Stromal cell of bone marrow (primary cell): ENCODE results near the gene PLEKHG2.

Experiments
- DNase-seq: peaks from one replicate; pipeline ENCODE4 v3.0.0-alpha.2; 2012; ENCODE audit warnings: low read depth

Gene PLEKHG2

DNA sequence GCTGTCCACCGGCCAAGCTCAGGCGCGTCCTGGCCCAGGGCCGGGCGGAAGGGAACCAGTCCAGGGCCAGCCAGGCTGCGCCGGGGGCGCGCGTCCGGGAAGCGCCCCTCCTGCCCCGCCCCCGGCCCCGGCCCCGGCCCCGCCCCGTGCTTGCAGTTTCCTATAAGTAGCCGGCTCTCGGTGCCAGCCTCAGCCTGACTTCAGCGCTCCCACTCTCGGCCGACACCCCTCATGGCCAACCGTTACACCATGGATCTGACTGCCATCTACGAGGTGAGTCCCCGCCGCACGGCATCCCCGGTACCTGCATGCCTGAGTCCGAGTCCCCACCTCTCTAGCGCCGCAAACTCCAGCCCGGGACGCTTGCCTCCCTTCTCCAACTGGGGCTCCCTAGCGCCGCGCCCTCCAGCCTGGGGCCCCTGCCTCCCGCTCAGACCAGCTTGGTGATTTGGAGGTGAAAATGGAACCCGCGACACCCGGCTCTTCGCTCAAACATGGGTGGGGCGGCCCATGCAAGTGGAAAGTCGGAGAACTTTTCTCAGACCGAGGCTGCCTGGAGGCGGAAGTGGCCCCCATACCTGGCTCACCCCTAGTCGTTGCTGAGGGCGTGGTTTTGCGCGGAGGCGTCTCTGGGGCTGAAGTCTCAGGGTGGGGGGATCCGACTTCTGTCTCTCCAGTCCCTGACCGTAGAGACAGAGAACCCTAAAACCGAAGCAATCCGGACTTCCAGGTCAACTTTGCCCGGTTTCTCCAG lies 5.6 kb upstream of the PLEKHG2 start, which contains the start of gene ZFP36:
ZFP36 (plus strand) TSS at position 192 of the 754 bp plus-strand sequence; CDS start at position 250, 58 bp downstream.
- peak; percentile 80 for DNase-seq

DNA sequence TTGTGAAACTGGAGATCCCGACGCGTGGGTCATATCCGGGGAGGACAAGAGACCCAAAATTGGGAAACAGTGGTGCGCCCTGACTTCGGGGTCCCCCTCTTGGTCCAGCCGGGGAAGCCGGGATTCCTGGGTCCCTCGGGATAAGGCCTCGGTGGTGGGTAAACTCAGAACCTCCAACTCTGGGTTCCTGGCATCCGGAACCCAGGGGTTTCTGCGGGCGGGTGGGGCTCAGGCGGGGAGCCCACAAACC lies 5.1 kb upstream of the PLEKHG2 start:
- DNase-seq, result no peak

DNA sequence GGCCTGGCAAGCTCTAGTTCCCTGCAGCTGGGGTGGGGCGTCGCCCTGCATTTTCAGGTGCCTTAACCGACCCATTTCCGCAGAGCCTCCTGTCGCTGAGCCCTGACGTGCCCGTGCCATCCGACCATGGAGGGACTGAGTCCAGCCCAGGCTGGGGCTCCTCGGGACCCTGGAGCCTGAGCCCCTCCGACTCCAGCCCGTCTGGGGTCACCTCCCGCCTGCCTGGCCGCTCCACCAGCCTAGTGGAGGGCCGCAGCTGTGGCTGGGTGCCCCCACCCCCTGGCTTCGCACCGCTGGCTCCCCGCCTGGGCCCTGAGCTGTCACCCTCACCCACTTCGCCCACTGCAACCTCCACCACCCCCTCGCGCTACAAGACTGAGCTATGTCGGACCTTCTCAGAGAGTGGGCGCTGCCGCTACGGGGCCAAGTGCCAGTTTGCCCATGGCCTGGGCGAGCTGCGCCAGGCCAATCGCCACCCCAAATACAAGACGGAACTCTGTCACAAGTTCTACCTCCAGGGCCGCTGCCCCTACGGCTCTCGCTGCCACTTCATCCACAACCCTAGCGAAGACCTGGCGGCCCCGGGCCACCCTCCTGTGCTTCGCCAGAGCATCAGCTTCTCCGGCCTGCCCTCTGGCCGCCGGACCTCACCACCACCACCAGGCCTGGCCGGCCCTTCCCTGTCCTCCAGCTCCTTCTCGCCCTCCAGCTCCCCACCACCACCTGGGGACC lies 4.6 kb upstream of the PLEKHG2 start:
- no peak for DNase-seq

DNA sequence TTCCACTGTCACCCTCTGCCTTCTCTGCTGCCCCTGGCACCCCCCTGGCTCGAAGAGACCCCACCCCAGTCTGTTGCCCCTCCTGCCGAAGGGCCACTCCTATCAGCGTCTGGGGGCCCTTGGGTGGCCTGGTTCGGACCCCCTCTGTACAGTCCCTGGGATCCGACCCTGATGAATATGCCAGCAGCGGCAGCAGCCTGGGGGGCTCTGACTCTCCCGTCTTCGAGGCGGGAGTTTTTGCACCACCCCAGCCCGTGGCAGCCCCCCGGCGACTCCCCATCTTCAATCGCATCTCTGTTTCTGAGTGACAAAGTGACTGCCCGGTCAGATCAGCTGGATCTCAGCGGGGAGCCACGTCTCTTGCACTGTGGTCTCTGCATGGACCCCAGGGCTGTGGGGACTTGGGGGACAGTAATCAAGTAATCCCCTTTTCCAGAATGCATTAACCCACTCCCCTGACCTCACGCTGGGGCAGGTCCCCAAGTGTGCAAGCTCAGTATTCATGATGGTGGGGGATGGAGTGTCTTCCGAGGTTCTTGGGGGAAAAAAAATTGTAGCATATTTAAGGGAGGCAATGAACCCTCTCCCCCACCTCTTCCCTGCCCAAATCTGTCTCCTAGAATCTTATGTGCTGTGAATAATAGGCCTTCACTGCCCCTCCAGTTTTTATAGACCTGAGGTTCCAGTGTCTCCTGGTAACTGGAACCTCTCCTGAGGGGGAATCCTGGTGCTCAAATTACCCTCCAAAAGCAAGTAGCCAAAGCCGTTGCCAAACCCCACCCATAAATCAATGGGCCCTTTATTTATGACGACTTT lies 3.9 kb upstream of the PLEKHG2 start:
- DNase-seq, result no peak

DNA sequence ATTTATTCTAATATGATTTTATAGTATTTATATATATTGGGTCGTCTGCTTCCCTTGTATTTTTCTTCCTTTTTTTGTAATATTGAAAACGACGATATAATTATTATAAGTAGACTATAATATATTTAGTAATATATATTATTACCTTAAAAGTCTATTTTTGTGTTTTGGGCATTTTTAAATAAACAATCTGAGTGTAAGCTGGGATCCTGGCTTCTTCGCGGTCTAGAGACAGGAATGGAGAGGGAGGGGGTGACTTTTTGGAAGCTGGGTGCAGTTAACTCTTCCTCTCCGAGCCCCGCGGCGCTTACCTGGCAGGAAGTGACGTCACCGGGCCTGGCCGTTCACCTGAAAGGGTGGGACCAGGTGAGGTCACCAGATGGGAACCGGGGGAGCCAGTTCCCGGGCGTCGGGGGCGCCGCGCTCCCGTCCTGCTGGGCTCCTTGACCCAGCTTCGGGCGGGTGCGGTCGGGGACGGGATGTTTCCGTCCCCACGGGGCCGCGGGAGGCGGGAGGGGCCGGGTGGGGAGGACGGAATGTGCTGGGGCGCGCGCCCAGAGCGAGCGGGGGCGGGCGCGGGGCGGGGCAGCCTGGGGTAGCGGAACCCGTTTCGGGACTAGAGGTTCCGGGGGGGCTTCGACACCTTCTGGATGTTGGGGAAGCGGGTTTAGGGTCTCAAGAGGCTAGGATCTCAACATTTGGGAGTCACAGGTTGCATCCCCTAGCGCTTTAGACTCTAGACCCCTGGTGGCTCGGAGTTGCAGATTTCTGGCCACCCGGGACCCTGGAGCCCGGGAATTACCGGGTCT lies 3.1 kb upstream of the PLEKHG2 start:
- peak; percentile 62 for DNase-seq

DNA sequence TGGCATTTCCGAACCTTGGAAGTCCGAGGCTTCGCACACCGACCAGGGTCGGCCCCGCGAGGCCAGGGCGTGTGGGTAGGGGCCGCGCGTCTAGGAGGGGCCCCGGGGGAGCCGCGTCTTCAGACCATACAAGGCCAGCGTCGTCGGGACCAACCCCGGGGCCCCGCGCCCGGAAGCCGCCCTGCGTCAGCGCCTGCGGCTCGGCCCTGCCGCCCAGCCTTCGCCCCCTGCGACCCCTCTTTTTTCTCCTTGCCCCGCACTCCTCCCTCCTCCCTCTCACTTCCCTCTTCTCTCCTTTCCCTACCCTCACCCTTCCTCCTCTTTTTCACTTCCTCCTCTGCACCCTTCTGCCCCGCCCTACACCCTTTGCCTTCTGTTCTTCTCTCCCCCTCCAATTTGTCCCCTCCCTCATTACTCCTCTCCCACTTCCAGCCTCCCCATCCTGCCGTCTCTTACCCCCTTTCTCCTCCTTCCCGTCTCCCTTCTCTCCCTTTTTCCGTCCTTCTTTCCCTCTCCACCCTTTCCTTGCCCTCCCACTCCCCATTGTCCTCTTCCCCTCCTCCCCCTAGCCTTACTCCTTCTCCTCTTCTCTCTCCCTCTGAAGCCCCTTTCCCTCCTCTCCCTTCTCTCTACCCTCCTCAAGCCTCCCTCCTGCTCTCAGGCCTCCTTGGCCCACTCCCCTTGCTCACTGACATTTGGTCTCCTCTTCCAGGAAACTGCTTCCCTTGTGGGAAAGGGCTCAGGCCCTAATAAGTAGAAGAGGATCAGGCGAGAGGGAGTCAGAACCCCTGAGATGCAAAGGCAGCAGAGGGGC lies 2.2 kb upstream of the PLEKHG2 start:
- DNase-seq, result peak; percentile 49

DNA sequence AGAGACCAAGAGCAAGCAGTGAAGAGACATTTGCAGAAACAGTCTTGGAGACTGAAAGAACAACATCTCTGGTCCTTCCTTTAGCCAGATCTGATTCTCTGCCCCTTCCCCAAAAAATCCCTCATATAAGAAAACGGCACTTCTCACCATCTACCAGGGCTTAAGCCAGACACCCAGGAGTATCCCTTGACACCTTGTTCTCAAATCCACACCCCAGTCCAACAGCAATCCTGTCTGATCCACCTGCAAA lies 1.7 kb upstream of the PLEKHG2 start:
- DNase-seq, result no peak

DNA sequence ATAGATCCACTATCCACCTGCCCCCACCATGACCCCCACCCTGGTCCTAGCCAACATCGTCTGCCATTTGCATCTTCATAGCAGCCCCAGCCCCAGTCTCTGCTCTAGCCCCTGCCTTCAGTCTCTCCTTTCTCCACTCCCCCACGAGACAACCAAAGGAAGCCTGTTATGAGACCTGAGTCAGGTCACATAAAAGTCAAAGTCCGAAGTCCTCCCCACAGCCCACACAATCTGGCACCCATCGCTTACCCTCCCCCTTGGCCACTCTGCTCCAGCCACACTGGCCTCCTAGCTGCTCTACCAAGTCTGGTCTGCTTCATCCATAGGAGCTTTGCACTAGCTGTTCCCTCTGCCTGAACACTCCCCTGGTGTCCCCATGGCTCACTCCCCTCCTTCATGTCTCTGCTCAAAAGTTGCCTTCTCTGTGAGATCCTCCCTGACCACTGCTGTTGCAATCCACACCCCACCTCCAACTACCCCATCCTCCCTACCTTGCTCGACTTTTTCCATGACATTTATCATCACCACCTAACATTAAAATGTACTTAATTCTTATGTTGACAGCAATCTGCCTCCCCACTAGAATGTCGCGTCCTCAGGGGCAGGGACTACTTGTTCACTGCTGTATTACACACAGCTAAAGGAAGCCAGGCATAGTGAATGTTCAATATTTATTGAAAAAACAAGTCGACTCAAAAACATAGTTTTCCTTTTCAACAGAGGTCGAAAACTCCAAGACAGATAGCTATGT lies 1.2 kb upstream of the PLEKHG2 start:
- peak; percentile 61 for DNase-seq

DNA sequence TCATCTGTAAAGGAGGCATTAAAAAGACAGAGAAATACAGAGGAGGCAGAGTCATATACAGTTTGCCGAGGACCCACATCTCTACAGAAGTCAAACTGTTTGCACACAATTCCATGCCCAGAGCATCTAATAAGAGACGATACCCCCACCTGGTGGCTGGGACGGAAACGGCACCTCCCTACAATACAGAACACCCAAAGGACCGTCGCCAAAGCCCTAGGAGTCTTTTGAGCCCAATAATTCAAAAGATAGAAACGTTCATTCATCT lies 703 bp upstream of the PLEKHG2 start:
- peak; percentile 82 for DNase-seq

DNA sequence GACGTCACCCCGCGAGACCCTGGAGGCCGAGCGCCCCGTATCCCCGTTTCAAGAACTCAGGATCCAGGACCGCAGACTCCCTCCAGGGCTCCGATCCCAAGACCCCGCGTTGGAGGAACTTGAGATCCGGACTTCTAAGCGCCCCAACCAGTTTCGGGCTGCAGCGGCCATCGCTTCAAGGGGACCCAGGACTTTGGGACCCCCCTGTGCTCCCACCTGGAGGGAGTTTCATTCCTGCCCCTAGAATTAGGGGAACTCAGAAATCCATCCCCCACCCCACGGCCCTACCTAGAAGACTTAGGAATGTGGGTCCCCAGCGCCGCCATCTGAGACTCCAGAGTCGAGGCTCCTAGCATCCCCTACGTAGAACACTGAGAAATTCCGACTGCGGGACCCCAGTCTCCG lies 400 bp downstream of the PLEKHG2 start:
- no peak for DNase-seq

DNA sequence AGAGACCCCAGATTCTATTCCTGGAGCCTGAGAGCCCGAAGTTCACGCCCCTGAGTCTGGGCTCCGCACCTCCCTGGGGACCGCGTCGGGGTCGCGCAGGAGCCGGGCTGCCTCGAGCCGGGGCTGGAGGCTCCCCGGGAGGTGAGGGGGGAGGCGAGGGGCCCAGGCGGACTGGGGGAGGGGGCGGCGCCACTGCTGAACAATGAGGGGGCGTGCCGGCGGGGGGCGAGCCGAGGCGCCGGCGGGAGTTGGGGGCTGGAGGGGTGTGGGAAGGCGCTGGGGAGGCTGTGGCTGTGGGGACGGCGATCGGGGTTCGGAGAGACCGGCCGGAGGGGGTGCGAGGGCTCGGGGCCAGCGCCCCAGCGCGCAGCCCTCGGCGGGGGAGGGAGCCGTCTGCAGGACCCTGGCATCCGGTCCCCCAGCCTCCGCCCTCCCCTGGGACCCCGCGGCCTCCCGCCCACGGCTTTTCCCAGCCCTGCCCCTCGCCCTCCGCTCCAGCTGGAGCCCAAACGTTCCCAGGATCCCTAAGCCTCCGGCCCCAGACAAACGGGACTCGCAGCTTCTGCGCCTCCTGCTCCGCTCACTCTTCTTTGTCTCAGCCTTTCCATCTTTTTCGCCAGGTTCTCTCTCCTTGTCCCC lies 922 bp downstream of the PLEKHG2 start:
- no peak for DNase-seq

DNA sequence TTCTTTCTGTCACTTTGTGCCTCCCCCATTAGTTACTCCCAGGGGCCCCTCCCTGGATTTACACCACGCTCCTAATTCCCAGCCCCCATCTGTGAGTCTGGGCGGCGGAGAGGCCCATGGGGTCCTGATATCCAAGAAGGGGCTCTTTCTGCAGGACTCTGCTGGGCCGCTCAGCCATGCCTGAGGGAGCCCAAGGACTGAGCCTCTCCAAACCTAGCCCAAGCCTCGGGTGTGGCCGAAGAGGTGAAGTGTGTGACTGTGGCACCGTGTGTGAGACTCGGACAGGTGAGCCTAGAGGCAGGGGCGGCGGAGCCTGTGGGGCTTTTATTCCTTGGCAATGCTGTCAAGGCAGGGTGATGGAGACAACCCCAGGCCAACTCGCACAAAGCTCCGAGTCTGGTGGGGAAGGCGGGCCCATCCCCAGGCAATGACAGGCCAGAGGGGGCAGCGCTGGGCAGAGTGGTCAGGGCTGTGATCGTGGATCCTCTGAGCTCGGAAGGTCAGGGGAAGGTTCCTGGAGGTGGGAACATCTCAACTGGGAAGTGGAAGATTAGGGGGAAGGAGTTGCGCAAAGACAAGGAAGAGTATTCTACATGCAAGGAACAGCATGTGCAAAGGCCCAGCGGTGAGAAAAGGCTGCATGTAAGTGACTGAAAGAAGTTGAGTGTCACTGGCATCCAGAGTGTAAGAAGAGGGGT lies 1.6 kb downstream of the PLEKHG2 start:
- no peak for DNase-seq

DNA sequence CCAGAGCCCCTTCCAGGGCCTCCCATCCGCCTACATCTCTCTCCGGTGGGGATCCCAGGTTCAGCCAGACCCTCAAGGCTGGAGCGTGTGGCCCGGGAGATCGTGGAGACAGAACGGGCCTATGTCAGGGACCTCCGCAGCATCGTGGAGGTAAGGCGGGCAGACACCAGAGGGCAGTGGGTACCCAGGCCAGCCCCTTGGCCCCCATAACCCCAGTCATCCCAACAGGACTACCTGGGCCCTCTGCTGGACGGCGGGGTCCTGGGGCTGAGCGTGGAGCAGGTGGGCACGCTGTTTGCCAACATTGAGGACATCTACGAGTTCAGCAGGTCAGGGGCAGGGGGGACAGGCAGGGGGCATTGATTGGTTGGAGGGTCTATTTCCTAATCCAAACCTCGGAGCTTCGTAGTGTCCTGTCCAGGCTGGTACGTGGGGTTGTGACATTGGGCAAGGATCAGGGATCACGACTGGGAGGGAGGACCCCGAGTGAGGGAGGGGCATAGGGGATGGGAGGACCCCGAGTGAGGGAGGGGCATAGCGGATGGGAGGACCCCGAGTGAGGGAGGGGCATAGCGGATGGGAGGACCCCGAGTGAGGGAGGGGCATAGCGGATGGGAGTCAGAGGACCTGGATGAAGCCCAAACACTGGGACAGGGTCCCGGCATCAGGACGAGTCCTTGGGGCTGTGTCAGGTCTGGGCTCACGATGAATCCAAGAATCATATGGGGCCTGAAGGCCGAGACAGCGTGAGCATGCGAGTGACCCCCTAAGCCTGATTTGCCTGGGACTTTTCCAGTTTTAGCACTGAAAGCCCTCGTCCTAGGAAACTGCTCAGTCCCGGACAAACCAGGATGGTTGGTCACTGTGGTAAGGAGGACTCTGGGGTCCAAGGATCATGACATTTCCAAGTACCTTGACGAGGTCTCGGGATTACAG lies 2.9 kb downstream of the PLEKHG2 start:
- no peak for DNase-seq

DNA sequence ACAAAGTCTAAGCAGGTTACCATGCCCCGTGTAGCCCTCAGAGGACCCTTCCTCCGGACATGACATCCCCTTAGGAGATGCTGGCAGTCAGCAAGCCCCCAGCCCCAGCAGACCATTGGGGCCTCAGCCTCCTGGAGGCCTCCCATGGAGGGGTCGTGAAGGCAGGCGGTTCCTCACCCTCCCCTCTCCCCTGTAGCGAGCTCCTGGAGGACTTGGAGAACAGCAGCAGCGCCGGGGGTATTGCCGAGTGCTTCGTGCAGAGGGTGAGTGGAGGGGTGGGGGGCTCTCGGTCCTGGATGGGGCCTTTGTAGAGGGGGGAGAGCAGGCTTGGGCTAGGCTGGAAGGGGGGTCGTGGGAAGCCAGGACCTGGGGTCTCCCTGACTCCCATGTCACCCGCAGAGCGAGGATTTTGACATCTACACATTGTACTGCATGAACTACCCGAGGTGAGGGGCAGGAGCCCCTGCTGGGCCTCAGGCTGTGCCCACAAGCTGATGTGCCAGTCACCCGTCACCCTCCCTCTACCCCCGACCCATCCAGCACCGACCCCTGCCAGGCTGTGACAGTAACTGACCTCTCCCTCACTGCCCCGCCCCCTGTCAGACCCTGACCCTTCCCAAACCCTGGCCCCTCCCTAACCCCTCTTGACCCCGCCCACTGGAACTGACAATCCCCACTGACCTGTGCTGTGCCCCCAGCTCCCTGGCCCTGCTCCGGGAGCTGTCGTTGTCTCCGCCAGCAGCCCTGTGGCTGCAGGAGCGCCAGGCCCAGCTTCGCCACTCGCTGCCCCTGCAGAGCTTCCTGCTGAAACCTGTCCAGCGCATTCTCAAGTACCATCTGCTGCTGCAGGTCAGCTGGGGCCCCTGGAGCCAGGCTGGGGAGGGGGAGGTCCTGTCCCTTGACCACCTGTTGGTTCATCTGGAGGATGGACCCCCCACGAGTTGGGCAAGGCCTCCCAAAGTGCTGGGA lies 4.0 kb downstream of the PLEKHG2 start:
- no peak for DNase-seq

DNA sequence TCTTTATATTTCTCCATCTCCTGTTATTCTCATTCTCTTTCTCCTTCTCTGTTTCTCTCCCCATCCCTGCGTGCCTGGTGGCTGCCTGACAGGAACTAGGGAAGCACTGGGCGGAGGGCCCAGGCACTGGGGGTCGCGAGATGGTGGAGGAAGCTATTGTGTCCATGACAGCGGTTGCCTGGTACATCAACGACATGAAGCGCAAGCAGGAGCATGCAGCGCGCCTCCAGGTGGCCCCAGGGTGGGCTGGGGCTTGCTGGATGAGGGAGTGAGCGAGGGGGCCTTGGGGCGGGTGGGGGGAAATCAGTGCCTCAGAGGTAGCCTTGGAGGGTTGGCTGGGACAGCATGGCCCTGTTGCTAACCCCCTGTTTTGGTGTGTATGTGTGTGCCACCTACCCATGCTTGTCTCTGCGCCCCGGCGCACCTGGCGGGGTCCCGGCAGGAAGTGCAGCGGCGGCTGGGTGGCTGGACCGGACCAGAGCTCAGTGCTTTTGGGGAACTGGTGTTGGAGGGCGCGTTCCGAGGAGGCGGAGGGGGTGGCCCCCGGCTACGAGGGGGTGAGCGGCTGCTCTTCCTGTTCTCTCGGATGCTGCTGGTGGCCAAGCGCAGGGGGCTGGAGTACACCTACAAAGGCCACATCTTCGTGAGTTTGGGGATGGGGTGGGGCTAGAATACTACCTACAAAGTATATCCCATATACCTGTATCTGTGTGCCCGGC lies 5.2 kb downstream of the PLEKHG2 start:
- no peak for DNase-seq

DNA sequence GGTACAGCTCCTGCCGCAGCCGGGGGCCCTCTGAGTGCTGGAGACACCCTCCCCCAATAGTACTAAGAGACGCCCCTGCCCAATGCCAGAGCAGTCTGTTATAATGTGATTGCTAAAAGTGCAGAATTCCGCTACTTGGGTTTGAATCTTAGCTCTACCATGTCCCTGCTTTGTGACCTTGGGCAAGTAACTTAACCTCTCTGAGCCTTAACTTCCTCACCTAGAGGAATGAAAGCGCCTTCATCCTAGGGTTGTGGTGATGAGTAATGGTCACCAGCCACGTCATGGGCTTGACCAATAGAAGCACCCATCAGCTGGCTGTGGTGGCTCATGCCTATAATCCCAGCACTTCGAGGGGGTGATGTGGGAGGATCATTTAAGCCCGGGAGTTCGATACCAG lies 6.5 kb downstream of the PLEKHG2 start:
- no peak for DNase-seq

DNA sequence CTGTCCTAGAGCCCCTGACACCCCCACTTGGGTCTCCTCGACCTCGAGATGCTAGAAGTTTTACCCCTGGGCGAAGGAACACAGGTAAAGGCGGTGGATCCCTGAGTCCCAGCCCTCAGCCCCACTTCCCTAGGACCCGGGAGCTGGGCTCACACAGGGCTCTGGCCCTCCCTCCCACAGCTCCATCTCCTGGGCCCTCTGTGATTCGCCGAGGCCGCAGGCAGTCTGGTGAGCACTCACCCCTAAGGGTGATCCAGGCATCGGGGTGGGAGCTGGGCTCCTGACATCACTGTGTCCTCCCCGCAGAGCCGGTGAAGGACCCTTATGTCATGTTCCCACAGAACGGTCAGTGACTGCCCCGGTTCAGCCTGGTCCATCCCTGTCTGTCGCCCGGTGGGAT lies 8.3 kb downstream of the PLEKHG2 start:
- no peak for DNase-seq
